GM19043 (cell line): ENCODE results near the gene PCSK2.

Experiments used
- ATAC-seq: cut with Tn5 transposase; IDR thresholded peaks from one replicate; pipeline ENCODE4 v1.9.1; 2021; ENCODE audit warnings: low read depth; ENCODE audit not compliant: unreplicated experiment

The PCSK2 gene

DNA sequence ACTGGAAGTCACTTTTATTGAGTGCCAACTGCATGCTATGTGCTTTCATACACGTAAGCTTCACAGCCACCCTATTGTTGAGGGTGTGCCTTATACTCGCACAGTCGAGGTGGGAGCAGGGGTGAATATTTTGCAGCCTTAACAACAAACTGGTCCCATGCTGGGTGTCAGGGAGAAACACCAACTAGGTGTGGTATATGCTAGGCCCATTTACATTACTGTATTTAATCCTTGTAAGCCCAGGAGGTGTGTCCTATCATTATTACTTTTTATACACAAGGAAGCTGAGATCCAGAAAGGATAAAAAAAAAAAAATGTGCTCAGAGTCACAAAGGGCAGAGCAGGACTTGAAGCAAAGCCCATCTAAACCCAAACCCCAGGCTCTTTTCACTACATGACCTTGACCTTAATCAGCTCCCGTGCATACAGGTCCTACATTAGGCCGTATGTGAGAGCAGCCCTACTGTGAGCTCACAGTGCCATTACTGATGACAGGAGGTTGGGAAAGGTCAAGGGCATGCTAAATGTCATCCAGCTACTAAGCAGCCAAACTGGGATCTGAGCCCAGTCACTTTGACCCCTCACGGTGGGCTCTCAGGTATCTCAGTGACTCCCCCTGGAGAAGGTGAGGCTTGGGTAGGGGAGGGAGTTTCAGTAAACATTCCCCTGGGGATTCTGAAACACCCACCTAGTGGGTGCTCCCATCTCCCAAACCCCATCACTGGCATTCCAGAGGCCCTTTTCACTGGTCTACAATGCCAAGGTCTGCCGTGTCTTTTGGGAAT, 242.6 kb downstream of the PCSK2 start:
- no peak for ATAC-seq

DNA sequence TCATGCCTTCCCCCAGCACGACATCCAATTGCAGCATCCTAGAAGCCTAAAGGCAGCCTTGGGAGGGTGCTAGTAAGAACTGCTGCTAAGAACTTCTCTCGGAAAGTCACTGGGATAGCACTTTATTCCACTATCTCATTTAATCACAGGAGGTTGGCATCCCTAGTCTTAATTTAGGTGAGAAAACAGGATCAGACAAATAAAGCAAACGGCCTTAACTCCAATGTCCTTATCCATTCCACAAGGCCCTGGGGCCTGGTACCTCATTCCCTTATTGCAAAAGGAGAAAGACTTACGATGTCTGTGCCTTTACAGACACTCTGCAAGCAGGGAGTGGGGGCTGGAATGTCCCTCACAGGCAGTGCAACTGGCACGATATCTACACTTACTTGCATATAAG, 243.7 kb downstream of the PCSK2 start:
- no peak for ATAC-seq

DNA sequence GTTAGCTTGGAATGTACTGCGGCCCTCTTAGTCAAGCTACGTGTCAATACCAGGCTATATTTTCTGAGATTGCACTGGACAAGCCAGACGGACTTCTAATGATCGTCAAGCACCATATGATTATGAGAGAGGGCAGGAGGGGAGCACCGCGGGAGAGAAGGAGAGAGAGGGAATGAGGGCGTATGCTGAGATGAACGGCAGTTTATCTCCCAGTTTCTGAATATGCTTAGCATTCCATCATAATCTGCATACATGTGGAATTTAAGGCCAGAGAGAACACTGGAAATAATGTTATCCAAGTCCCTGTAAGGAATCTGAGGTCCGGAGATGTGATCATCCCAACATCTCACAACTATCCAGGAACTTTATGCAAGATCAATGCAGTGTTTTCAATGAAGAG, 244.1 kb downstream of the PCSK2 start:
- ATAC-seq, result no peak

DNA sequence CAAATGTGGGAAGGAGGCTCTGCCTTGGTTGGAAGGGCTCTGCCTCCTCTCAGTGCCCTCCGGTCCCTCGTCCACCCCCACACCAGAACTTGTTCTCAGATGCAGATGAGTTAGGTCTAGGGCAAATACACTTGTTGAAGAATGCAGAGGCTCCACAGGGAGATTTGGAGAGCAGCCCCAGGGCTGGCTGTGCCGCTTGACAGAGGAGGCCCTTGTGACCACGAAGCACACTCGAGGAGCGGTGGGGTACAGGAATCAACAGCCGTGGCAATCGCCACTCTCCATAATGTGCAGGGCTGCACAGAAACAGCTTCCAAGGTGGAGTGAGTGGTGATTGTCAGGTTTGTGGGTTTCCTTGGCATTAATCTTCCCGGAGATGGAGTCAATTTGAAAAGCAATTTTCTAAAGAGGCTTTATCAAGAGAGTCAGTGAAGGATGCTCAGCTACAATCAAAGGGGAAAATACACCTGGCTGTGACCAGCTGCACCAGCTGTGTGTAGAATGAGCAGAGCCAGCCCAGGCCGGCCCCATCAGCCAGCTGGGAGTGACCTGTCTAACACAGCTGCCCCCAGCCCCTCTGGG, 244.9 kb downstream of the PCSK2 start:
- no peak for ATAC-seq

DNA sequence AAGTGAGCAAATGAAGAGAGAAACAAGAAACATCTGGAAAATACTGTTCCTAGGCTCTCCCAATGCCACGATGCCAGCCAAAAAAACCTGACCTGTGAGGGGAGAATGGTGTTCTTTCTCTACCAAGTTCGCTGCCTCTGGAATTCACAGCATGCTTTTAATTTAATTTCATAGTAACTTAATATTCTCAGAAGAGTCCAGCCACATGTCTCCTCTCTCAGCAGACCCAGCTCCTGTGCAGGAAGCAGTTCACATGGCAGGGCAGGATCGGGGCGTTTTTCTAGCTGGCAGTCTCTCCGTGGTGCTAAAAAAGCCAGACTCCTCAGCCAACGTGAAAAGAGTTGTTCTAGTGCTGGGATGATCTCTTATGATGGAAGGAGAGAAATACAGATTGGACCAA, 246.8 kb downstream of the PCSK2 start:
- ATAC-seq, result no peak

DNA sequence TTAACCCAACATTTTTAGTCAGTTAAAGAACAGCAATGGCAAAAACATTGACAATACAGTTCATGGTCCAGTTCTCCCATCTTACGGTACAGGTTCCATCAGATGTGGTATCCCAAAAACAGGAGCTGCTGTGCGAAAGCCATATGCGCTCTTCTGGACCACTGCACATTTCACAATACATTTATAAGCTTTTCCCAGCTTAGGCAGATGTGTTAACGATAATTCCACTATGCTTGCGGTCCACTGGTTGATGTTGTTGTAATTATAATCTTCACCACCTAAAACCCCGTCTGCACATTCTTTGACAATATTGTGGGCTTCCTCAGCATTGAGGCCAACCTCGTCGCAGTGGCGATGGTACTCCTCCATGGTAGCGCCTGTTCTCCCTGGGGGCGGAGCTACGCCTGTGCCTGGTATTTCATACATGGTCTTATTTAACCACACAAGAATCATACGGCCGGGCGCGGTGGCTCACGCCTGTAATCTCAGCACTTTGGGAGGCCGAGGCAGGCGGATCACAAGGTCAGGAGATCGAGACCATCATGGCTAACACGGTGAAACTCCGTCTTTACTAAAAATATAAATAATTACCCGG, 252.3 kb downstream of the PCSK2 start:
- no peak for ATAC-seq

DNA sequence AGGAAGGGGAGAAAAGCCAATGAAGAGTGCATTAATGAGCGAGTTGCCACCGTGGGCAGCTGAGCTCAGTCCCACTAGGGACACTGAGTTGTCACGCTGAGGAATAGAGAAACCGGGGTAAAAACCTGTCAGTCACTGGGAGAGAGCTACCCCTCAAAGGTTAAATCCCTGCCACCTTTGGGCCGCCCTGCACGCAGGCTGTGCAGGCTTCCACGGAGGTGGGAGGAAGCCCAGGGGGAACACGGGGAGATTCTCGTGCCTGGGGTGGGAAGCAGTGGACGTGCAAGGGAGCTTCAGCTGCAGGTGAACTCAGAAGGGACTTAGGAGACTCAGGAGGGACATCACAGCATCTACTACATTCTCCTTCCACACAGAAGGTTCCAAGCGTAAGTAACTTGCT, 253.9 kb downstream of the PCSK2 start:
- ATAC-seq, result no peak

DNA sequence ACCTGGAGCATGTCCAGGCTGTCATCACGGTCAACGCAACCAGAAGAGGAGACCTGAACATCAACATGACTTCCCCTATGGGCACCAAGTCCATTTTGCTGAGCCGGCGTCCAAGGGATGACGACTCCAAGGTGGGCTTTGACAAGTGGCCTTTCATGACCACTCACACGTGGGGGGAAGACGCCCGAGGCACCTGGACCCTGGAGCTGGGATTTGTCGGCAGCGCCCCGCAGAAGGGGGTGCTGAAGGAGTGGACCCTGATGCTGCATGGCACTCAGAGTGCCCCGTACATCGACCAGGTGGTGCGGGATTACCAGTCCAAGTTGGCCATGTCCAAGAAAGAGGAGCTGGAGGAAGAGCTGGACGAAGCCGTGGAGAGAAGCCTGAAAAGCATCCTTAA, 254.8 kb downstream of the PCSK2 start:
- no peak for ATAC-seq

DNA sequence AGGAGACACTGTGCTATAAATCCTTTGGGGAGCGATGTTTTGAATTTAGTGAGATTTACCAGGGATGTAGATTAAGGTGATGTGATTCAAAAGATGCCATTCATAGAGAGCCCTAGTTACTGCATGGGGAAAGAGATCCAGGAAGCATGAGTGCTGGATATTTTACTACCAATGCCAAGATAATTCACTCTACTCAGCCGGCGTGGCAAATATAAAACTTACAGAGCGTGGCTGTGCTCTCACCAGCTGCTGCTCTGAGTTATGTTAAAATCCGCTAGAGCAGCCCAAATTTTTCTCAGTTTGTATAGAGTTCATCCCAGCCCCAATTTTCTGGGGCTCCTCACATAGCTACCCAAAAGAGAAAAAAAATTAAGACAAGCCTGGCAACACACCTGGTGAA, 255.7 kb downstream of the PCSK2 start:
- ATAC-seq, result no peak

DNA sequence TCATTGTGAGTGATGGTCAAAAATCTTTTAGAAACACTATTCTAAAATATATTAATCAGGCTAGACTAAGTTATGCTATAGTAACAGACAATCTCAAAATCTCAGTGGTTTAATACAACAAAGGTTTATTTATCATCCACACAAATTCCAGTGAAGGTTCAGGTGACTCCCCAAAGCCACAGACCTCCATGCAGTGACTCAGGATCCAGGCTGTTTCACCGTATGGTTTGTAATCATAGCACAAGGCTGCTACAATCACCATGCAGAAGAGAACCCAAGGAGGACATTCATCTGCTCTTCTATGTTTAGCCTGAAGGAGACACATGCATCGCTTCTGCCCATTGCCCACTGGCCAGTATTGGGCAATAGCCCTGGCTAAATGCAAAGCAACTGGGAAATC, 258.2 kb downstream of the PCSK2 start:
- ATAC-seq, result no peak

DNA sequence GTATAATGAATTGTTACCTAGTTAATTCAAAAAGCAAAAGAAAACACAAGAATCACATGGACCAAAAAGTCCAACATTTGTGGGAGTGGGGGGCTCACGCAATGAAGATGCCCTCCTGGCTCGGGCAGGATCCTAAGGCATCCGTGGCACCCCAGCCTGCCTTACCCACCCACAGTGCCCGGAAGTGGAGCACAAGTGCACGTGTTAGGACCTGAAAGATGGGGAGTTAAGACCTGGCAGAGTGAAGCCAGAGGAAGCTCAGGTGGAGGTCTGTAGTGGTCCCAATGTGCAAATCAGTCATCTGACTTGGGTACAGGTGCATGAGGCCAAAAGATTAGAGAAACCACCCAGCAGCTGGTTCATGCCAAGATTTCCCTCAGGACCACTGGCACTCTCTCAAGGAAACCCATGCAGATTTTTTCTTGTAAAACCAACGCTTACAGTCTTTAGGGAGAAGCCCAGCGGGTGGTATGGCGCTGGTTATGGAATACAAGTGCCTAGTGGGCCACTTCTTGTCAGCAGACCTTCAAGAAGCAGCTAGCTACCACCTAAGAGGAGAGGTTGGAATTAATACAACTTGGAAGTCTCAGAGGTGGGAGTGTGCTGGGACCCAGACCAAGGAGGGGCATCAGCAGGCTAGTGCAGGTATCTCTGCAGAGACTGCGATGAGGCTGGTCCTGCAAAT, 262.2 kb downstream of the PCSK2 start:
- ATAC-seq, result no peak

DNA sequence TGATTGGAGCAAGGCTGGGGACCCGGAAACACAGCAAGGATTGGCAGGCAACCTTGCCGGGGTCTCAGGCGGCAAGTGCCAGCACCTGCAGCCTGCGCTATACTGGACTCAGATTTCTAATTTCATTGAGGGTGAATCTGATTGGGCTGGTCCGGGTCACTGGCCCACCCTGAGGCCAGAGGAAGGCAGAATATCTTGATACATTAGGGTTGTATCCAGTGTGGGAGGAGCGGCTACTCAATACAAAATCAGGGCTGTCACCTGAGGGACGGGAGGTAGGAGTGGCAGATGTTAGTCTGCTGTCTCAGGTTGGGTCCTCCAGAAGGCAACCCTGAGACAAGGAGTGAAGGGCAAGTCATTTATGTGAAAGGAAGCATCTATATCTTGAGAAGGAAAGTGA, 263.7 kb downstream of the PCSK2 start:
- ATAC-seq, result no peak

DNA sequence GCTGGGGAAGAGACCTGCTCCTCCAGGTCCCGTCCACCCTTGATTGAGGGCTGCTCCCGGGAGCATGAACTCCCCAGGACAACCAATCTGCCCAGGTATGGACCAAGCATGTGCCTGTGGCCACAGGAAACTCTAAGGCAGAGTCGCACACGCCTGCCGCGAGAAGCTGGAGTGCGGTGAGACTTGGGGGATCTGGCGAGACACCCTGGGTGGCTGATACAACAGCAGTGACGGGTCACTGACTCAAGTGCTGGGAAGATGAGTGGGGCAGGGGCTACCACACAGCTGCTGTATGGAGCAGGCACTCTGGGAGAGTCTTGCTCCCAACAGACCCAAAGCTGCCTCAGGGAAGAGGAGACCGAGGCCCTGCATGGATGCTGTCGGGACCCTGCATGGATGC, 264.2 kb downstream of the PCSK2 start:
- ATAC-seq, result no peak

DNA sequence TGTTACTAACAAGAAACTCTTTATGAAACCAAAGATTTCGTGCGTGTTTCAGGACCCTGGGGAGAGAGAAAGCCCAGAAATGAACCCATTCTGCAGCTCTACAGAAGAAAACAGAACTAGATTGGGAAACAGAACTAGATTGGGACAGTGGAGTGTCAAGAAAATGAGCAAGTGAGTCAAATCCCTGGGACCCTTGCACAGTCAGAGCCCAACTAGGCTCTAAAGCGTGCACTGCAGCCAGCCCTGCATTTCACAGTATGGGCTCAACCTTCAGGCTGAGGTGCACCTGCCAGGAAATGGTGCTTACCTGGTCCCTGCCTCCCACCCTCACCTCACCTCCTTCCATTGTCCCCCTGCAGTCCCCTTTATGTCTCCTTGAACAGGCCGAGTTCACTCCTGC, 264.6 kb downstream of the PCSK2 start:
- no peak for ATAC-seq

DNA sequence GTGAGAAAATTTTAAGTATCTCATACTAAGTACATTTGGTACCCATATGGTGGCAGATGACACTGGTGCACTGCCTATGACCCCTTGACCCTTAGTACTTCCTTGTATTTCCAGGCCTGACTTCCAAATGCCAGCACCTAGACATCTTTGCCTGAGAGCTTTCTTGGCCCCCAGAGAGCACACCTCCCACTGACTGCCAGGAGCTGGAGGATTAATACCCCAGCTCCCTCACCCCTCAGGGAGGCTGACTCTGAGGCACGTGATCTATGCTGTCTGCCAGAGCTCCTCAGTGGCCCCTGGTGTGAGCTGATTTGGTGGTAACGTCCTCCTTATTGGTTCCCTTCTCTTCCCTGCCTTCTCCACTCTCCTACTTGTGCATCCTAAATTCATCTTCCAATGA, 266.3 kb downstream of the PCSK2 start:
- no peak for ATAC-seq

DNA sequence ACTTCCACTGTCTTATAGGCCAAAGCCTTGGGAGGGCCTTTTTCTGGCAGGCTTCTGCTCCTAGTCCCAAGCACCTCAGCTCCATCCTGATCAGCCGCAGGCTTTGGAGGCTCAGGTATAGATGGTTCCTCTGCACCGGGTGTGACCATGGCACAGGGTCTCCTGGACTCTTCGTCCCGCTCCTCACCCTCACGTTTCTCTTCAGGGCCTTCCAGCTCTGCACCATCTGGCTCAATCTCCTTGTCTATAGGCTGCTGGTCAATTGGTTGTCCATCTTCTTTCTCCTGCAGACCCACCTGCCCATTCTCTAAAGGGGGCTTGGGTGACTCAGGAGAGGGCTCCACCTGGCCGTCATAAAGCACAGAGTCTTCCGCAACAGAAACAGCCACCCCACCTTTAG, 267.4 kb downstream of the PCSK2 start:
- ATAC-seq, result no peak

DNA sequence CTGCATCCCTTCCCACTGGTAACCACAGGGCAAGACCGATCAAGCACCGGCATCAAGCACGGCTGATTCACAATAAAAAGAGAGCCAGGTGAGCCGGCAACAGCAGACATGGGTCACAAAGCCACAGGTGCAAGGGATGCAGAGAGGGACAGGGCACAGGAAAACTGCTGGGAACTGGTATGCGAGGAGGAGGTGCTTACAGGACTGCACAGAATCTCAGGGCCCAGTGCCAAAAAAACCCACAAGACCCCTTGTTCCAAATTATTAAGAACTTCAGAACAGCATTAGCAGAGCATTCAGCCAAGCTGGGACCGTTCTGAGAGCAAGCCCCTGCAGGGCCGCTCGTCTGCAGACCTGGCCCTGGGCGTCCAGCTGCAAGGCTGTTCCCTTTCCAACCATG, 269.0 kb downstream of the PCSK2 start:
- no peak for ATAC-seq

DNA sequence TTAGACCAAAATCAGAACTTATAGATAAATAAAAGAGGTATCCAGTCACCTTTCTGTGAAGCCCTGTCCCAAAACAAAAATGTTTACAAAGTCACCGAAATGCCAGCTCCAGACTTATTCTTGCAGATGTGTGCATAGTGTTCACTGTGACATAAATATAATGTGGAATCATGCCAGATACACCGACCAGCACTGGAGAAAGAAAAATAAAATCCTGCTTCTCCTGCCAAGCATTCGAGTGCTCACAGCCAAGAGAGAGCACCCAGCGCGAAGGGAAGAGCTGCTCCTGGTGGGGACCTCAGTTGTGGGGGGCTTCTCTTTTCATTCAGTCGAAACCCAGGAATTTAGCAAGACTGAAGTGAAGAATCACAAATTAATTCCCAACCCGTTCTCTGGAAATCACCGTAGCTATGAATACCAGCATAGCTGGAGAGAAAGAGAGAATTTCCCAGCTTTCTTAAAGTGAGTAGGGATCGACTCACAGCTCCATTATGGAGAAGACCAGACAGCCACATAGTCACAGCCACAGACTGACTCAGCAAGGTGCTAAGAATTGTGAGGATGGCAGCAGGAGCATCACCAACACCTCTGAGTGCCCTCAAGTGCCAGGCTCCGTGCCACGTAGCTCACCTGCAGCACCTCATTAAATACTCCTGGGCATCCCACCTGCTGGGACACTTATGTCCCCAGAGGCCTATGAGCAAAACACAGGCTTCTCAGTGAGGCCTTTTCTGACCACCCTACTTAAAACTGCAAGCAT, 271.2 kb downstream of the PCSK2 start:
- no peak for ATAC-seq

DNA sequence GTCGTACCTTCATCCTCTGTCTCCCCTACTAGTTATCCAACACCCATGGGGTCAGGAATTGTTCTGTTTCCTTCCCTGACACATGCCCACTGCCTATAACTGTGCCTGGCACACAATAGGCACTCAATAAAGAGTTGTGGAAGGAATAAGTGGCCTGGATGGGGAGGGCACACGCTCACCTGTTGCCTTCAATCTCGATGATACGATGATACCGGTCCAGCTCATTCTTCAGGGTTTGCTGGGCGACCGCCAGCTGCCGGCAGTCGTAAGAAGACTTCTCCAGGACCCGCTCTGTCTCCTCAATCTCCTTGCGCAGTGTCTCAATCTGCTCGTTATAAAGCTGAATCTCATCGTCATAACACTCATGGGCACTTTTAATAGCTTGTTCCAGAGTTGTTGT, 271.8 kb downstream of the PCSK2 start:
- no peak for ATAC-seq

DNA sequence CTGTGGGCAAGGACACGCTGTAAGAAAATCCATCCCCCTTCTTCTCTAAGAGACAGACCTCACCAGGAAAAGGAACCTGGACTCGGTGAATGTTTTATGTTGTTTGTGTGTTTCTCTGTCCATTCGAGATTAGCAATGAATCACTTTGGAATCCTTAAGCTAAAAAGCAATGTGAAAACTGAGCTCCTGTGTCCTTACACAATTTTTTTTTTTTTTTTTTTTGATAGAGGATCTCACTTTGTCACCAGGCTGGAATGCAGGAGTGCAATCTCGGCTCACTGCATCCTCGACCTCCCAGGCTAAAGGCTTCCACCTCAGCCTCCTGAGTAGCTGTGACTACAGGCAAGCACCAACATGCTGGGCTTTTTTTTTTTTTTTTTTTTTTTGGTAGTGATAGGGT, 272.2 kb downstream of the PCSK2 start:
- ATAC-seq, result no peak

DNA sequence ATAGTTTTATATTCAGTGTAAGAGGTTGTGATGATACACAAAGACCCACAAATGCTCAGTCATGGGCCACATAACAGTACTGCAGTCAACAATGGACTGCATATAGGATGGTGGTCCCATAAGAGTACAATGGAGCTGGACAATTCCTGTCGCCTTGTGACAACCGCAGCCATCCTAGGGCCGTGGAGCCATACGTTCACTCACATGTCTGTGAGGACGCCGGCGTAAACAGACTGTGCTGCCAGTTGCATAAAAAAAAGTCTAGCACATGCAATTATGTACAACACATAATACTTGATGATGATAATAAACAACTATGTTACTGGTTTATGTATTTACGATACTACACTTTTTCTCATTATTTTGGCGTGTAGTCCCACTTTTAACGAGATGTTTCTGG, 273.4 kb downstream of the PCSK2 start:
- no peak for ATAC-seq
